Thyroid gland (tissue), 4 donors: ENCODE data around the gene BCL2L1. TPM values are rescaled to one million over a fixed set of nuclear protein-coding genes. Genes with fewer than 3 reads are reported as not detected.
"Not testable (repeated sequence)": the region's sequence is repeated elsewhere in the genome, so short reads cannot be mapped to it uniquely, and the experiment has no call there.

ENCODE experiments used
- DNase-seq, 2 donors: peaks; one replicate each; pipeline ENCODE4 v3.0.0-alpha.2; 2019
- H3K27ac ChIP-seq, 3 donors: fragments of 200-600 bp; sonication (generic); 1 replicate in 2 of 3; 2 replicates in 1 of 3; pipeline ENCODE4 v1.5.1; 2016 to 2019; ENCODE audit warnings: mild to moderate bottlenecking in 1 of 3, moderate library complexity in 1 of 3
- H3K27me3 ChIP-seq: fragments of 200-600 bp; sonication (generic); one replicate; pipeline ENCODE4 v1.5.1; 2019
- H3K36me3 ChIP-seq, 2 donors: fragments of 200-600 bp; sonication (generic); one replicate each; pipeline ENCODE4 v1.5.1; 2016 to 2019
- H3K4me1 ChIP-seq, 2 donors: fragments of 200-600 bp; sonication (generic); one replicate each; pipeline ENCODE4 v1.5.1; 2017 to 2019
- H3K4me3 ChIP-seq, 3 donors: fragments of 200-600 bp; sonication (generic); replicated peaks in 1 of 3; 1 replicate in 2 of 3; 2 replicates in 1 of 3; pipeline ENCODE4 v1.5.1; 2016; ENCODE audit warnings: mild to moderate bottlenecking in 1 of 3
- H3K9me3 ChIP-seq: fragments of 200-600 bp; sonication (generic); one replicate; pipeline ENCODE4 v1.5.1; 2017
- POLR2A ChIP-seq, 2 donors: fragments of 450-650 bp; IDR thresholded peaks; one replicate each; pipeline ENCODE4 v1.6.1; 2017; ENCODE audit warnings: antibody characterized with exemption in 2 of 2, mild to moderate bottlenecking in 2 of 2, moderate library complexity in 1 of 2
- WGBS, 2 donors: methylation state at CpG; one replicate each; pipeline ENCODE4 v1.1.5; 2017; 5-methylcytosine and 5-hydroxymethylcytosine counted together
- intact Hi-C: fragments of 100-400 bp; cut with DNase I; formaldehyde crosslinking; loops from one replicate; pipeline ENCODE4 v1.15.1; 2023
- total RNA-seq, 4 donors: library from RNA; depleted of rRNA; stranded (reverse); fragments of >200 nt; gene quantifications; one replicate each; pipeline ENCODE4 v1.2.3, GENCODE V29; 2016
- TF ChIP-seq, protein P1 (sequence below), 6 experiments: fragments of 200-600 bp in 3 of 6; fragments of 450-650 bp in 3 of 6; sonication (generic) in 3 of 6; IDR thresholded peaks; one replicate each; pipeline ENCODE4 v1.5.1; 2016 to 2019; ENCODE audit warnings: antibody characterized with exemption in 6 of 6, mild to moderate bottlenecking in 2 of 6, inconsistent platforms in 1 of 6, moderate library complexity in 1 of 6

BCL2L1 gene
- total RNA-seq, 4 donors from 2014 or later: 110 to 154 (median 125) TPM

DNA sequence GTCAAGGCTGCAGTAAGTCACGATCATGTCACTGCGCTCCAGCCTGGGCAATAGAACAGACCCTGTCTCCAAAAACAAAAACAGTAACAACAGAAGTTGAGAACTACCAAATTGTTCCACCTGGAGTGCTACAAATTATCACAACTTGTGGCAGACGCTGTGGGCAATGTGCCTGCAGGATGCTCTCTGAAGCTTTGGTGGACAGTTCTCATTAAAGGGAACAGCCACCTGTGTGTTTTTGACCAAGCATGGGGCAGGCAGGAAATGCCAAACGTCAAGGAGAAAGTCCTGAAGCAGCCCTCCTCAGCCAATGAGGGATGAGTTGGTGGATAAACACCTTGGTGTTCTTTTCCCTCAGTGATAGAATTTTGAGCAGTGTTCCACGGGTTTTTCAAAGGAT, 69.1 kb downstream of the BCL2L1 start:
- H3K9me3 ChIP-seq: no peaks in the 10 kb centered on the region
- intact Hi-C loops: loop anchor here (10.0 kb wide), 1 partner anchor 171 kb away; no protein-coding TSS in a partner anchor
- peaks cover 0 to 6% of the 10 kb centered on the region in 2 donors for H3K4me1 ChIP-seq
- no peaks in the 10 kb centered on the region for H3K36me3 ChIP-seq
- H3K27me3 ChIP-seq: no peaks in the 10 kb centered on the region
- no peak overlapping the region for H3K27ac ChIP-seq
- TF ChIP-seq, protein P1, sequence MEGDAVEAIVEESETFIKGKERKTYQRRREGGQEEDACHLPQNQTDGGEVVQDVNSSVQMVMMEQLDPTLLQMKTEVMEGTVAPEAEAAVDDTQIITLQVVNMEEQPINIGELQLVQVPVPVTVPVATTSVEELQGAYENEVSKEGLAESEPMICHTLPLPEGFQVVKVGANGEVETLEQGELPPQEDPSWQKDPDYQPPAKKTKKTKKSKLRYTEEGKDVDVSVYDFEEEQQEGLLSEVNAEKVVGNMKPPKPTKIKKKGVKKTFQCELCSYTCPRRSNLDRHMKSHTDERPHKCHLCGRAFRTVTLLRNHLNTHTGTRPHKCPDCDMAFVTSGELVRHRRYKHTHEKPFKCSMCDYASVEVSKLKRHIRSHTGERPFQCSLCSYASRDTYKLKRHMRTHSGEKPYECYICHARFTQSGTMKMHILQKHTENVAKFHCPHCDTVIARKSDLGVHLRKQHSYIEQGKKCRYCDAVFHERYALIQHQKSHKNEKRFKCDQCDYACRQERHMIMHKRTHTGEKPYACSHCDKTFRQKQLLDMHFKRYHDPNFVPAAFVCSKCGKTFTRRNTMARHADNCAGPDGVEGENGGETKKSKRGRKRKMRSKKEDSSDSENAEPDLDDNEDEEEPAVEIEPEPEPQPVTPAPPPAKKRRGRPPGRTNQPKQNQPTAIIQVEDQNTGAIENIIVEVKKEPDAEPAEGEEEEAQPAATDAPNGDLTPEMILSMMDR (IDR thresholded peaks at IDR 0.05): no peak
- no peak for TF ChIP-seq POLR2A (IDR thresholded peaks at IDR 0.05)
- no peak overlapping the region for H3K4me3 ChIP-seq
- 43 to 53% methylated on average over 5 of the region's 5 CpGs for WGBS, 2 donors
- DNase-seq: no peak

DNA sequence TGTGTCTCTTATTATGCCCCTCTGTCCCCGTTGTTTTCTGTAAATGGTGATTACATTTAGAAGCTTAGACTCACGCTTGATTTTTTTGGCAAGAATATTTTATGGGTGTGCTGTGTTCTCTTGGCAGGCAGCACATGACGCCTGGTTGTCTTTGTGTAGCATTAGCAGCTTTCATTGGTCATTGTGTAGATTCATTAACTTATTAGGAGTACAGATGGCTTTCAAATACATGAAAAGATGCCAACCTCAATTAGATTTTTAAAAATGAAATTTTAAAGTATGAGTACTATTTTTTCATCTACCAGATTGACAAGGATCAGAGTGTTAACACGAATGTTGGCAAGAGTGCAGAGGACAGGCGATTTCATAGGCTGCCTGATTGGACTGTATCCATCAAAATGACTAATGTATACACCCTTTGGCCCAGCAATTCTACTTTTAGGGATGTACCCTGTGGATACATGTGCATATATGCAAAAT, 69.7 kb downstream of the BCL2L1 start:
- peaks cover 0 to 6% of the 10 kb centered on the region in 2 donors for H3K4me1 ChIP-seq
- no peak for DNase-seq
- H3K36me3 ChIP-seq: no peaks in the 10 kb centered on the region
- no peak overlapping the region for H3K27ac ChIP-seq
- TF ChIP-seq, protein P1 (IDR thresholded peaks at IDR 0.05): no peak
- no peak for TF ChIP-seq POLR2A (IDR thresholded peaks at IDR 0.05)
- H3K4me3 ChIP-seq: no peak overlapping the region
- H3K9me3 ChIP-seq: no peaks in the 10 kb centered on the region
- H3K27me3 ChIP-seq: no peaks in the 10 kb centered on the region
- intact Hi-C loops: loop anchor here (10.0 kb wide), 1 partner anchor 172 kb away; no protein-coding TSS in a partner anchor
- WGBS, 2 donors: 56 to 68% methylated on average over 5 of the region's 5 CpGs

DNA sequence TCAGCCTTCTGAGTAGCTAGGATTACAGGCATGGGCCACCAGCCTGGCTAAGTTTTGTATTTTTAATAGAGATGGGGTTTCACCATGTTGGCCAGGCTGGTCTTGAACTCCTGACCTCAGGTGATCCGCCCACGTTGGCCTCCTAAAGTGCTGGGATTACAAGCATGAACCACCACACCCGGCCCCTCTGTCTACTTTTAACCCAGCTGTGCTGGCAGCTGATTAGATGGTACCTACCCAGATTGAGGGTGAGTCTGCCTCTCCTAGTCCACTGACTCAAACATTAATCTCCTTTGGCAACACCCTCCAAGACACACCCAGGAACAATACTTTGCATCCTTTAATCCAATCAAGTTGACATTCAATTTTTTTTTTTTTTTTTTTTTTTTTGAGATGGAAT, 74.6 kb downstream of the BCL2L1 start:
- H3K4me3 ChIP-seq, intact Hi-C loops, H3K36me3 ChIP-seq, H3K4me1 ChIP-seq, H3K27ac ChIP-seq, H3K27me3 ChIP-seq, H3K9me3 ChIP-seq, DNase-seq: not testable (repeated sequence)
- 74 to 94% methylated on average over 3 of the region's 3 CpGs for WGBS, 2 donors

DNA sequence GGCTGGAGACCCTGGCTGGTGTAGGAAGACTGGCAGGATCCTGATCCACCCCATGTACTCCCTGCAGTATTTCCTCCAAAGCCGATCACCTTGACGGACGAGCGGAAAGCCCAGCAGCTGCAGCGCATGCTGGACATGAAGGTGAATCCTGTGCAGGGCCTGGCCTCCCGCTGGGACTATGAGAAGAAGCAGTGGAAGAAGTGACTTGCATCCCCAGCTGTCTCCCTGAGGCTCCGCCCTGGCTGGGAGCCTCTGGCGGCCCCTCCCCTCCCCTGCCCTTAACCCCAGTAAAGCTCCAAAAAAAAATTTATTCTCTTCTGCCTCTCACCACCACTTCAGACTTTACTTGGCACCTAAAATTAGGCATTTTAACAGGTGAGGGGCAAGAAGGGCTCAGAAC, 78.0 kb downstream of the BCL2L1 start:
- H3K27ac ChIP-seq: no peak overlapping the region
- H3K4me3 ChIP-seq: no peak overlapping the region
- no peak for DNase-seq
- intact Hi-C loops: no loop called here
- H3K27me3 ChIP-seq: no peaks in the 10 kb centered on the region
- no peaks in the 10 kb centered on the region for H3K4me1 ChIP-seq
- WGBS, 2 donors: 81 to 87% methylated on average over 8 of the region's 8 CpGs
- no peaks in the 10 kb centered on the region for H3K9me3 ChIP-seq
- no peaks in the 10 kb centered on the region for H3K36me3 ChIP-seq
- no peak for TF ChIP-seq POLR2A (IDR thresholded peaks at IDR 0.05)
- TF ChIP-seq, protein P1 (IDR thresholded peaks at IDR 0.05): no peak

DNA sequence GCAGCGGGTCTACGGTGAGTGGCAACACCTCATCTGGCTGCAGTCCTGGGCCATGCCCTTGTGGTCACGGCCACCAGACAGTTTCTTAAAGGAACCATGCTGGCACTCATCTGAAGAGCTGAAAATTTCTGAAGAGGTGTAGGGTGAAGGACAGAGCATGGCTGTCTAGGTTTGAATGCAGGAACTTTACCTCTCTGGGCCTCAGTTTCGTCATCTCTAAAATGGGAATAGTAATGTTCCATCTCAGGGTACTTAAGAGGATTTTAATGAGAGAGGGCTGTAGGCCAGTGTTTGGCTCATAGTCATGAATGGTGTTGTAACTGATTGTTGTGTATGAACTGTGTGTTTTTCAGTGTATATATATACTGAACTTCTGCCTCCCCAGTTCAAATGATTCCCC, 79.1 kb downstream of the BCL2L1 start:
- H3K9me3 ChIP-seq: no peaks in the 10 kb centered on the region
- no peak for DNase-seq
- H3K27me3 ChIP-seq: no peaks in the 10 kb centered on the region
- 70 to 86% methylated on average over 4 of the region's 4 CpGs for WGBS, 2 donors
- H3K36me3 ChIP-seq: no peaks in the 10 kb centered on the region
- H3K4me3 ChIP-seq: no peak overlapping the region
- no peak overlapping the region for H3K27ac ChIP-seq
- H3K4me1 ChIP-seq: no peaks in the 10 kb centered on the region
- intact Hi-C loops: no loop called here
- TF ChIP-seq POLR2A (IDR thresholded peaks at IDR 0.05): no peak
- TF ChIP-seq, protein P1 (IDR thresholded peaks at IDR 0.05): no peak

DNA sequence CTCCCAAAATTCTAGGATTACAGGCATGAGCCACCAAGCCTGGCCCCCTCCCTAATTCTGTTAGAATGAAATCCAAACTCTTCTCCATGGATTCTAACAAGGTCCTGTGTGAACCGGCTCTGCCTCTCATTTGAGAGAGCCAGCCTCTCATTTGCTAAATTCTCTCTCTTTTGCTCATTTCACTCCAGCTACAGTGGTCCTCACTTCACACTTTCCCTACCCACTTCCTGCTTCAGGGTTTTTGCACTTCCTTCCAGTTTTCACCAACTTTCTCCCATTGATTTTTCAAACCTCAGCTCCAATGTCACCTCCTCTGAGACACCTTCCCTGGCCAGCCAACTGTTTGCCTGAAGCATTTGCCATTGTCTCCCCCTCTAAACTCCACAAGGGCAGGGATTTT, 79.8 kb downstream of the BCL2L1 start:
- Histone ChIP-seq H3K4me3 (no peak overlapping the region), H3K27ac (no peak overlapping the region), H3K4me1 (no peaks in the 10 kb centered on the region), H3K27me3 (no peaks in the 10 kb centered on the region), H3K36me3 (no peaks in the 10 kb centered on the region), H3K9me3 (no peaks in the 10 kb centered on the region)
- WGBS, 2 donors: 55 to 78% methylated on average over 1 of the region's 1 CpG
- no peak for TF ChIP-seq POLR2A (IDR thresholded peaks at IDR 0.05)
- TF ChIP-seq, protein P1 (IDR thresholded peaks at IDR 0.05): no peak
- no peak for DNase-seq
- intact Hi-C loops: no loop called here
